GM12874 (cell line): ENCODE measurements around the gene EYA2.

ENCODE experiments used
- TF ChIP-seq, protein P1 (sequence below): IDR thresholded peaks from 2 replicates; pipeline ENCODE4 v1.5.1; 2011; ENCODE audit warnings: low read depth, mild to moderate bottlenecking, control low read depth, low read length, moderate library complexity; ENCODE audit not compliant: insufficient read depth

EYA2 gene

DNA sequence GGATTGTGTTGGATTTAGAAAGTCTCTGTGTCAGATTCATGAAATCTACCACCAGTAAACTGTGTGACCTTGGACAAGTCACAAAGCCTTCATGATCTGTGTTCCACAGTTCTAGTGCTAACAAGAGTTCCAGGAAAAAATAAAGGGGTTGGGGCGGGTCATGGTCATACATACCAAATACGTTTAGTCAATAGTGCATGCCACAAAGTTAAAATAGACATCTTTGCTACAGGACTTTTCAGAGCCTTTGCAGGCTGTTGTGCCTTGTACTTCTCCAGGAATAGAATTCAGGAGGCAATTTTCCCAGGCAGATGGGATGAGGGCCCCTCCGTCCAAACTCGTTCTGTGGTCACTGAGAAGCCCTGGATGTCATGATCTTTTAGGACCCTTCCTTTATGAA, 127.2 kb downstream of the EYA2 start:
- TF ChIP-seq, protein P1, sequence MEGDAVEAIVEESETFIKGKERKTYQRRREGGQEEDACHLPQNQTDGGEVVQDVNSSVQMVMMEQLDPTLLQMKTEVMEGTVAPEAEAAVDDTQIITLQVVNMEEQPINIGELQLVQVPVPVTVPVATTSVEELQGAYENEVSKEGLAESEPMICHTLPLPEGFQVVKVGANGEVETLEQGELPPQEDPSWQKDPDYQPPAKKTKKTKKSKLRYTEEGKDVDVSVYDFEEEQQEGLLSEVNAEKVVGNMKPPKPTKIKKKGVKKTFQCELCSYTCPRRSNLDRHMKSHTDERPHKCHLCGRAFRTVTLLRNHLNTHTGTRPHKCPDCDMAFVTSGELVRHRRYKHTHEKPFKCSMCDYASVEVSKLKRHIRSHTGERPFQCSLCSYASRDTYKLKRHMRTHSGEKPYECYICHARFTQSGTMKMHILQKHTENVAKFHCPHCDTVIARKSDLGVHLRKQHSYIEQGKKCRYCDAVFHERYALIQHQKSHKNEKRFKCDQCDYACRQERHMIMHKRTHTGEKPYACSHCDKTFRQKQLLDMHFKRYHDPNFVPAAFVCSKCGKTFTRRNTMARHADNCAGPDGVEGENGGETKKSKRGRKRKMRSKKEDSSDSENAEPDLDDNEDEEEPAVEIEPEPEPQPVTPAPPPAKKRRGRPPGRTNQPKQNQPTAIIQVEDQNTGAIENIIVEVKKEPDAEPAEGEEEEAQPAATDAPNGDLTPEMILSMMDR: no peak

DNA sequence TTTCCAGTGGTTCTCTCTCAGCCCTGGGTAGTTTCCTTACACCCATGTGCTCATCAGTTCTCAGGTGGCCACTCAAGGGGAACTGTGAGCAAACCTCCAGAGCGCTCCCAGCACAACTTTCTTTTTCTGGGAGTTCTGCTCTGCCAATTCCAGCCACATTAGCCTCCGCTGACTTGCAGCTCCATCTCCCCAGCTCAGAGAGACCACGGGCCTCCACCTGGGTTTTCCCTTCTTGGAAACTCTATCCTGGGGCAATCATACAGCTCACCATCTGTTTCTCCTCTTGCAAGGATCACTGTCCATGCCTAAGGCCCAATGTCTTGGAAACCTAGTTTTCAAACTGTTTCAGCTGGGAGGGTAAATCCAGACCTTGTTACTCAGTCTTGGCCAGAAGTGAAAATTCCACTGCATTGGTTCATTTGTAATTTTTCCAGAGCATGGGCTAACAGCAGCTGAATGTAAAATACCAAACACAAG, 129.9 kb downstream of the EYA2 start:
- TF ChIP-seq, protein P1: no peak

DNA sequence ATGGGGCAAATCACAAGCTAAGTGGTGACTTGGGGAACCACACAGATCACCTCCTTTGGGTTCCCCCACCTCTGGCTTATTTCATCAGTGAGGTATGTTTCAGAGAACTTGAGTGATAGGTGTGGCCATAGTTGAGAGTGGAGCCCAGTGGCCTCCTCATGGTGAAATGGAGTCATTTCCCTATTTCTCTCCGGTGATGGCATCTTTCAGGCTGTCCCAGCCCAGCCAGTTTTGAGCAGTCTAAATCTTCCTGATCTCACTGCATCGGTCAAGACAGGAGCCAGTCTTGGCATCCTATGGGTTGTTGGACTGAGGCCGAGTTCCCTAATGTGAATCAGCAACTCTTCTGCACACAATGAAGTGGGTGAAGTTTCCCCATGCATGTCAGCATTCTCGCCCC, 132.4 kb downstream of the EYA2 start:
- TF ChIP-seq, protein P1: no peak

DNA sequence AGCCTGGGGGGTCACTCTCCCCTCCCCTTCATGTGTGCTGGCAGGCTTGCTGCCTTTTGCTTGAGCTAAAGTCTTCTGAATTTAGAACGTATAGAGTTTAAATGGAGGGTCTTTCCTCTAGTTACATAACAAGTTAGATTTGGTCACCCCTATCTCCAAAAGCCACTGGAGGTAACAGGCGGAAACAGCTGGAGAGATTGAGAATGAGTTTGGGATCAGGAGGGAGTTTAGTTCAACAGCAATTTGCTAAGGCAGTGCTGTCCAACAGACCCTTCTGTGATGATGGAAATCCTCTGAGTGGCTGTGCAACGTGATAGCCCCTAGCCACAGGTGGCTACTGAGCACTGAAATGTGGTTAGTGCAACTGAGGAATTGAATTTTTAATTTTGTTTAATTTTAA, 132.8 kb downstream of the EYA2 start:
- TF ChIP-seq, protein P1: no peak

- TF ChIP-seq, protein P1: no peak
These were observed 133.8 kb downstream of the EYA2 start for GRCh38 chr20:47028487-47028886.

DNA sequence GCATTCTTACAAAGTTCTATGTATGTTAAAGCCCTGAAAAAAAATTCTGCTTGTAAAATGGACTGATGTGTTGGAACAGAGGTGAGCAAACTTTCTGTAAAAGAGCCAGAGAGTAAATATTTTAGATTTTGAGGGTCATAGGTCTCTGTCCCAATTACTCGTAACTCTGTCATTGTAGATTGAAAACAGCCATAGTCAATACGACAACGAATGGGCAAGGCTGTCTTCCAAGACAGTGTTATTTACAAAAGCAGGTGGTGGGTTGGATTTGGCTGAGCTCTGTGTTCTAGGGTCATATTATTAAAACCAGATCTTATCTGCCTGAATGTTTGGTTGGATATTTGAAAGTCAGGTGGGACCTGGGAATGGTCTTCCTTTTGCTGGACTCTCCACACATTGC, 135.2 kb downstream of the EYA2 start:
- TF ChIP-seq, protein P1: no peak

DNA sequence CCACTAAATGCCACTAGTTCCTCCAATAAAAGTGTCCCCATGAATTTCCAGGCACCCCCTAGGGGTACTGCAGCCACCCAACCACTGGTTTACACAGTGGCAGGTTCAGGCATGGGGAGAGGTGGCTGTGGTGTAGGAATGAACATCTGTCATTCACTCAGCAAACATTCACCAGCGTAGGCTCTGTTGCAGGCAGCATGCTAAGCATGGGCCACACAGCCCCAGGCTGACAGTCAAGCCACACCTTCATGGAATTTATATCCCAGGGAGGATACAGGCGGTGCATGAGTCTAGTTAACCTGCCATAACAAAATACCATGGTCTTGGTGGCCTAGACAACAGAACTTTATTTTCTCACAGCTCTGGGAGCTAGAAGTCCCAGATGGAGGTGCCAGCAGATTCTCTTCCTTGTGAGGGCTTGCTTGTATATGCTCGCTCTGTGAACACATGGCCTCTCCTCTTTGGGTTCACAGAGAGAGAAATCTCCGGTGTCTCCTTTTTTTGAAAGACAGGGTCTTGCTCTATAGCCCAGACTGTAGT, 135.7 kb downstream of the EYA2 start:
- TF ChIP-seq, protein P1: no peak
